Fibroblast of skin of right biceps (primary cell): Measurements from ENCODE around the gene ROR1.
"Not testable (repeated sequence)": the region's sequence is repeated elsewhere in the genome, so short reads cannot be mapped to it uniquely, and the experiment has no call there.

Source experiments
- DNase-seq: peaks from one replicate; pipeline ENCODE4 v3.0.0-alpha.2; 2013

Gene ROR1

GRCh38 chr1:64072089-64072793 lies 298.4 kb downstream of the ROR1 start:
- no peak for DNase-seq

- DNase-seq, result no peak
Measured at GRCh38 chr1:64073705-64074104, 299.9 kb downstream of the ROR1 start.

- DNase-seq, result no peak
Measured at GRCh38 chr1:64074767-64075166, 300.9 kb downstream of the ROR1 start.

- no peak for DNase-seq
Measured at GRCh38 chr1:64077281-64077940, 303.6 kb downstream of the ROR1 start.

- peak; percentile 28 for DNase-seq
Measured at GRCh38 chr1:64080941-64081562, 307.2 kb downstream of the ROR1 start.

GRCh38 chr1:64082459-64082858 lies 308.6 kb downstream of the ROR1 start:
- DNase-seq, result peak; percentile 67

GRCh38 chr1:64084451-64084850 lies 310.6 kb downstream of the ROR1 start:
- no peak for DNase-seq

GRCh38 chr1:64087768-64088167 lies 314.0 kb downstream of the ROR1 start:
- peak; percentile 92 for DNase-seq

- DNase-seq, result no peak
Measured at GRCh38 chr1:64090436-64090835, 316.6 kb downstream of the ROR1 start.

GRCh38 chr1:64092851-64093371 lies 319.1 kb downstream of the ROR1 start:
- no peak for DNase-seq

GRCh38 chr1:64093941-64094340 lies 320.1 kb downstream of the ROR1 start:
- DNase-seq, result peak; percentile 49

GRCh38 chr1:64095832-64096231 lies 322.0 kb downstream of the ROR1 start:
- no peak for DNase-seq

GRCh38 chr1:64097859-64098258 lies 324.0 kb downstream of the ROR1 start:
- no peak for DNase-seq

- DNase-seq, result no peak
Measured at GRCh38 chr1:64098436-64098835, 324.6 kb downstream of the ROR1 start.

- DNase-seq, result no peak
Measured at GRCh38 chr1:64098846-64099582, 325.2 kb downstream of the ROR1 start.

- DNase-seq, result no peak
Measured at GRCh38 chr1:64100791-64101190, 327.0 kb downstream of the ROR1 start.

- DNase-seq, result not testable (repeated sequence)
Measured at GRCh38 chr1:64104585-64104984, 330.8 kb downstream of the ROR1 start.

GRCh38 chr1:64107118-64107519 lies 333.3 kb downstream of the ROR1 start:
- DNase-seq, result no peak

- DNase-seq, result no peak
Measured at GRCh38 chr1:64107632-64108031, 333.8 kb downstream of the ROR1 start.

GRCh38 chr1:64110924-64111777 lies 337.3 kb downstream of the ROR1 start:
- DNase-seq, result no peak

GRCh38 chr1:64111787-64112186 lies 338.0 kb downstream of the ROR1 start:
- DNase-seq, result no peak

GRCh38 chr1:64112281-64112680 lies 338.5 kb downstream of the ROR1 start:
- DNase-seq, result peak; percentile 83
